Spleen (tissue), 11 donors: Measurements from ENCODE around the gene ZNF107. TPM values are rescaled to one million over a fixed set of nuclear protein-coding genes. Genes with fewer than 3 reads are reported as not detected.

ENCODE experiments used
- DNase-seq: peaks from one replicate; pipeline ENCODE4 v3.0.0-alpha.2; 2020
- H3K27ac ChIP-seq, 8 donors: fragments of 200-600 bp; sonication (generic) in 7 of 8; 1 replicate in 4 of 8; 2 replicates in 4 of 8; pipeline versions ENCODE4 v1.5.0 to v1.8.0; 2016 to 2021; ENCODE audit warnings: inconsistent platforms in 4 of 8, mild to moderate bottlenecking in 4 of 8, moderate library complexity in 1 of 8
- H3K27me3 ChIP-seq, 7 donors: fragments of 200-600 bp; sonication (generic) in 6 of 7; replicated peaks in 1 of 7; 1 replicate in 4 of 7; 2 replicates in 3 of 7; pipeline versions ENCODE4 v1.5.0 to v1.8.0; 2016 to 2021; ENCODE audit warnings: inconsistent platforms in 3 of 7, mild to moderate bottlenecking in 1 of 7
- H3K36me3 ChIP-seq, 6 donors: fragments of 200-600 bp; sonication (generic) in 5 of 6; 1 replicate in 4 of 6; 2 replicates in 2 of 6; pipeline versions ENCODE4 v1.5.0 to v1.8.0; 2016 to 2021; ENCODE audit warnings: inconsistent platforms in 2 of 6
- H3K4me1 ChIP-seq, 6 donors: fragments of 200-600 bp; sonication (generic) in 5 of 6; 1 replicate in 3 of 6; 2 replicates in 3 of 6; pipeline versions ENCODE4 v1.5.0 to v1.8.0; 2016 to 2021; ENCODE audit warnings: inconsistent platforms in 3 of 6
- H3K4me3 ChIP-seq, 8 donors: fragments of 200-600 bp; sonication (generic) in 7 of 8; 1 replicate in 4 of 8; 2 replicates in 4 of 8; pipeline versions ENCODE4 v1.5.0 to v1.8.0; 2016 to 2021; ENCODE audit warnings: inconsistent platforms in 4 of 8, mild to moderate bottlenecking in 4 of 8, moderate library complexity in 2 of 8
- H3K9me3 ChIP-seq, 8 donors: fragments of 200-600 bp; sonication (generic) in 7 of 8; 1 replicate in 4 of 8; 2 replicates in 4 of 8; pipeline versions ENCODE4 v1.5.0 to v1.8.0; 2016 to 2021; ENCODE audit warnings: inconsistent platforms in 4 of 8
- POLR2A ChIP-seq, 3 donors: fragments of 450-650 bp; IDR thresholded peaks; one replicate each; pipeline ENCODE4 v1.5.1; 2017; ENCODE audit warnings: antibody characterized with exemption in 3 of 3, mild to moderate bottlenecking in 1 of 3
- POLR2AphosphoS5 ChIP-seq, 3 donors: sonication (generic); formaldehyde crosslinking; IDR thresholded peaks; one replicate each; pipeline ENCODE4 v1.5.1; 2017; ENCODE audit warnings: antibody characterized with exemption in 3 of 3
- WGBS, 5 donors: extraction: QIAGEN DNeasy Blood & Tissue Kit in 3 of 5; methylation state at CpG; one replicate each; pipeline versions ENCODE4 v1.1.5 to v1.1.7; 2013 to 2018; 5-methylcytosine and 5-hydroxymethylcytosine counted together
- intact Hi-C: fragments of 100-400 bp; cut with DNase I; formaldehyde crosslinking; loops from one replicate; pipeline ENCODE4 v1.15.0; 2023; ENCODE audit warnings: low total_unique reads
- microRNA-seq, 3 donors: library from miRNA; unstranded; fragments of <30 nt; microRNA quantifications; one replicate each; pipeline versions ENCODE4 to v1.1.0, GENCODE V29; 2019 to 2020
- polyA plus RNA-seq, 3 donors: library from polyadenylated mRNA; stranded (reverse); fragments of 200-250 nt; gene quantifications; one replicate each; pipeline ENCODE4 v1.2.1, GENCODE V29; 2013
- small RNA-seq, 4 donors: library from RNA; depleted of rRNA; stranded (forward); fragments of <200 nt; gene quantifications; one replicate each; pipeline ENCODE3, GENCODE V24; 2016
- total RNA-seq, 7 donors: library from RNA; depleted of rRNA in 3 of 7; stranded (reverse); fragments of >200 nt in 3 of 7; fragmentation: NEBNext Ultra II Directional in 4 of 7; extraction: Animal tissue kit (Norgen Biotek cat#: 25700) in 4 of 7; gene quantifications; one replicate each; pipeline versions ENCODE4 v1.1.0 to v1.2.1, GENCODE V29; 2016 to 2021
- TF ChIP-seq, protein P1 (sequence below), 11 experiments: fragments of 200-600 bp in 7 of 11; fragments of 450-650 bp in 4 of 11; sonication (generic) in 4 of 11; IDR thresholded peaks in 8 of 11; conservative IDR thresholded peaks in 3 of 11; 1 replicate in 7 of 11; 2 replicates in 4 of 11; pipeline versions ENCODE4 v1.4.0 to v1.8.0; 2016 to 2021; ENCODE audit warnings: antibody characterized with exemption in 11 of 11, inconsistent platforms in 4 of 11, mild to moderate bottlenecking in 1 of 11
- donor health status: healthy with polysubstance abuse.
- donor health status: DM: no; HTN: no; CAD: no; lungs with moderate emphysema.
- donor health status: DM: no; HTN: no; CAD: no.
- donor health status: Bipolar disorder and iron deficiency.
- donor health status: healthy.
- donor health status: DM: no; HTN: no; CAD: no.
- donor health status: DM: yes; HTN: yes; CAD: no.

The ZNF107 gene
- total and polyA plus RNA-seq, 10 donors, result 5.8 to 52.5 (median 17.9) TPM

DNA sequence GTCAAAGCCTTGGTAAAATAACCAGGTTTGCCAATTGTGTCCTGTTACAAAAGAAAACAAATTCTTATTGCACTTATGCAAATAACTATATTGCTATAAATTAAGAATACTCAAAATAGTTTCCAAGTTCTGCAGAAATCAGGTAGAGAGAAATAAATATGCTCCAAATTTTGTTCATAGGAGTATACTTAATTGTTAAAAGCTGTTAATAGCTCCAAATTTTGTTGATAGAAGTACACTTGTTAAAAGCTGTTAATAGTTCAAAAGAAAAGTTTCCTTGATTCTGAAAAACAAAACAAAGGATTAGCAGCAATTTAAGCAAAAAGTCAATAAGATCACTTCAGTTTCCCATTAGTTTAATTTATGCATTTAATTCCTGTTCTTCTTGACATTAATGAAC, 81.9 kb downstream of the ZNF107 start:
- Histone ChIP-seq H3K9me3 (peaks cover 2 to 70% (median 37%) of the 10 kb centered on the region in 8 donors), H3K4me1 (no peaks in the 10 kb centered on the region), H3K4me3 (no peak overlapping the region), H3K36me3 (no peaks in the 10 kb centered on the region), H3K27ac (no peak overlapping the region), H3K27me3 (no peaks in the 10 kb centered on the region)
- TF ChIP-seq, protein P1, sequence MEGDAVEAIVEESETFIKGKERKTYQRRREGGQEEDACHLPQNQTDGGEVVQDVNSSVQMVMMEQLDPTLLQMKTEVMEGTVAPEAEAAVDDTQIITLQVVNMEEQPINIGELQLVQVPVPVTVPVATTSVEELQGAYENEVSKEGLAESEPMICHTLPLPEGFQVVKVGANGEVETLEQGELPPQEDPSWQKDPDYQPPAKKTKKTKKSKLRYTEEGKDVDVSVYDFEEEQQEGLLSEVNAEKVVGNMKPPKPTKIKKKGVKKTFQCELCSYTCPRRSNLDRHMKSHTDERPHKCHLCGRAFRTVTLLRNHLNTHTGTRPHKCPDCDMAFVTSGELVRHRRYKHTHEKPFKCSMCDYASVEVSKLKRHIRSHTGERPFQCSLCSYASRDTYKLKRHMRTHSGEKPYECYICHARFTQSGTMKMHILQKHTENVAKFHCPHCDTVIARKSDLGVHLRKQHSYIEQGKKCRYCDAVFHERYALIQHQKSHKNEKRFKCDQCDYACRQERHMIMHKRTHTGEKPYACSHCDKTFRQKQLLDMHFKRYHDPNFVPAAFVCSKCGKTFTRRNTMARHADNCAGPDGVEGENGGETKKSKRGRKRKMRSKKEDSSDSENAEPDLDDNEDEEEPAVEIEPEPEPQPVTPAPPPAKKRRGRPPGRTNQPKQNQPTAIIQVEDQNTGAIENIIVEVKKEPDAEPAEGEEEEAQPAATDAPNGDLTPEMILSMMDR (IDR thresholded peaks at IDR 0.05 in 8 of 11, conservative IDR thresholded peaks at IDR 0.05 in 3 of 11), result no peak
- no peak for TF ChIP-seq POLR2AphosphoS5 (IDR thresholded peaks at IDR 0.05)
- no peak for TF ChIP-seq POLR2A (IDR thresholded peaks at IDR 0.05)
- DNase-seq, result no peak
- intact Hi-C loops, result no loop called here

DNA sequence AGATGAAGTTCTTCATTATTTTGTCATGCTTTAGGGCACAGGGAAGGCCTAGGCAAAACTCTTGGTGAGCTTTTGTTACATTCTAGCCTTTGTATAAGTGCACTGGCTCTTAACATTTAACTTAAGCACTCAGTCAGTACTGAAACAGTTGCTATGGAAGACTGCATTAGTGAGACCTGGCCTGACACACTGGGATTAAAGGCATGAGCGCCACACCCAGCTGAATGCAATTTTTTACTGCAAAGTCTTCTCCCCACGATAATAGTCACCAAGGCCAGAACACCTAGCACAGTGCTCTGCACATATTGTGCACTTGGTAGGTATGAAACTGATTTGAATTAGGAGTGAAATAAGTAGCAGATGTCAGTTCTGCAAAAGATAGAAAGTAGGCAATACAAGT, 87.1 kb downstream of the ZNF107 start:
- H3K4me3 ChIP-seq, result no peak overlapping the region
- 81 to 92% (median 88%) methylated on average over 2 of the region's 2 CpGs for WGBS, 5 donors

DNA sequence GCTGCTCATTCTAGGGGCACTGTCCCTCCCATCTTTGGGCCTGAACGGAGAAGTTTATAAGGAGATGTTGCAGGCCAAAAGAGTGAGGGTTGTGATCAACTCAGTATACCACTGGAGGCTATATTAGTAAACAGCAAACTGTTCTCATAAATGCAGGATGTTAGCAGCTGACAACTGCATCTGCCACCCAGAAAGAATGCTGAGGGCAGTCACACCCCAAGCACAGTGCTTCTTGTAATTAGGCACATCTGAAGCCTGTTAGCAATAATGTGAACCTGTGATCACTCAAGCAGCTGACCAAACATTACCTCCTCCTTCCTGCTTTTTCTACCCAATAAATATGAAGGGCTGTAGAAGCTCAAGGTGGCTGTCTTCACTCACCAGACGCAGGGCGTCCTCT, 89.9 kb downstream of the ZNF107 start:
- H3K9me3 ChIP-seq, result peaks cover 0 to 13% (median 0%) of the 10 kb centered on the region in 8 donors
- intact Hi-C loops, result no loop called here
- no peak overlapping the region for H3K4me3 ChIP-seq
- H3K27ac ChIP-seq, result no peak overlapping the region
- H3K27me3 ChIP-seq, result no peaks in the 10 kb centered on the region
- no peaks in the 10 kb centered on the region for H3K4me1 ChIP-seq
- 72 to 96% (median 89%) methylated on average over 3 of the region's 3 CpGs for WGBS, 5 donors
- TF ChIP-seq POLR2AphosphoS5 (IDR thresholded peaks at IDR 0.05) (no peak), POLR2A (IDR thresholded peaks at IDR 0.05) (no peak)
- TF ChIP-seq, protein P1 (IDR thresholded peaks at IDR 0.05 in 8 of 11, conservative IDR thresholded peaks at IDR 0.05 in 3 of 11), result no peak
- H3K36me3 ChIP-seq, result no peaks in the 10 kb centered on the region
- no peak for DNase-seq

More for the DNA sequence above, 87.1 kb downstream of the ZNF107 start:
- intact Hi-C loops, result no loop called here
- Histone ChIP-seq H3K27ac (no peak overlapping the region), H3K36me3 (no peaks in the 10 kb centered on the region), H3K9me3 (peaks cover 2 to 30% (median 13%) of the 10 kb centered on the region in 8 donors), H3K4me1 (no peaks in the 10 kb centered on the region), H3K27me3 (no peaks in the 10 kb centered on the region)
- TF ChIP-seq POLR2AphosphoS5 (IDR thresholded peaks at IDR 0.05) (no peak), POLR2A (IDR thresholded peaks at IDR 0.05) (no peak)
- TF ChIP-seq, protein P1 (IDR thresholded peaks at IDR 0.05 in 8 of 11, conservative IDR thresholded peaks at IDR 0.05 in 3 of 11), result no peak
- no peak for DNase-seq

DNA sequence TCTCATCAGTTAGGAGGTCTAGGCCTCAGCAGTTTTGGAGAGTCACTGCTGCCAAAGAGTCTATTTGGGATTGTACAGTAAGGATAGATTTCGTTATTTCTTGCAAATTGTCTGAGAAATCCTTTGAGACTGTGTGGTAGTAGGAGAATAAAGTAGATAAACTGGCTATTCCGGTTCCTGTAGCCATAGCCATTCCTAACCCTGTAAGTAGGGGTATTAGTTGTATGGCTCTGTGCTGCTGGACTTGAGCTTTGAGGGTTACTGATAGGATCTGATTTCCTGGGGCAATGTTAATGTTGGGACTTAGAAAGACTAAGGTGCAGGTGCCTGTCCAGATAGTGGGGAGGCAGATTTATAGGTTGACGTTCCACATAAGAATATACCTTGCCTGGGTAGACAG, 92.2 kb downstream of the ZNF107 start:
- Histone ChIP-seq H3K9me3 (peaks cover 0 to 3% (median 0%) of the 10 kb centered on the region in 8 donors), H3K27me3 (no peaks in the 10 kb centered on the region), H3K27ac (no peak overlapping the region), H3K4me3 (no peak overlapping the region), H3K4me1 (no peaks in the 10 kb centered on the region), H3K36me3 (no peaks in the 10 kb centered on the region)
- intact Hi-C loops, result no loop called here
- no peak for DNase-seq
- TF ChIP-seq, protein P1 (IDR thresholded peaks at IDR 0.05 in 8 of 11, conservative IDR thresholded peaks at IDR 0.05 in 3 of 11), result no peak
- TF ChIP-seq POLR2A (IDR thresholded peaks at IDR 0.05) (no peak), POLR2AphosphoS5 (IDR thresholded peaks at IDR 0.05) (no peak)
- 69 to 81% (median 79%) methylated on average over 3 of the region's 3 CpGs for WGBS, 5 donors

Small RNAs within 50 kb of the gene (microRNA-seq; reads per million reads assigned to microRNA genes)
- gene MIR6839, result 0 to 0.72 (median 0) reads per million in 3 donors

Small RNAs within 50 kb of the gene (small RNA-seq; reads per million reads assigned to genes)
- gene MIR6839, result 0 to 0.21 (median 0) reads per million in 4 donors

Other genes starting within 250 kb of the ZNF107 start
- 10 to 100 TPM; 19.4 to 47.8 (median 25.7) TPM for gene ZNF680, start 103.1 kb upstream of the ZNF107 start, total RNA-seq
- gene ZNF680, start 103.1 kb upstream of the ZNF107 start, polyA plus RNA-seq, result 1 to 10 TPM; 5.0 to 7.9 (median 6.3) TPM
- gene ZNF138, start 128.3 kb downstream of the ZNF107 start, total RNA-seq, result 10 to 100 TPM in 6 of 7 donors, 1 to 10 TPM in 1; 9.4 to 39.9 (median 13.6) TPM
- gene ZNF138, start 128.3 kb downstream of the ZNF107 start, polyA plus RNA-seq, result 1 to 10 TPM; 7.0 to 9.6 (median 8.3) TPM
- gene ZNF273, start 237.1 kb downstream of the ZNF107 start, total RNA-seq, result 10 to 100 TPM in 1 of 7 donors, 1 to 10 TPM in 6; 5.4 to 10.4 (median 6.7) TPM
- gene ZNF273, start 237.1 kb downstream of the ZNF107 start, polyA plus RNA-seq, result 1 to 10 TPM; 2.4 to 4.0 (median 3.0) TPM